Natural killer cell (primary cell): Measurements from ENCODE around the gene MANSC4. TPM values are rescaled to one million over a fixed set of nuclear protein-coding genes. Genes with fewer than 3 reads are reported as not detected.

Experiments
- ATAC-seq, 3 donors: fragments of 150-1000 bp in 2 of 3; fragments of 200-7000 bp in 1 of 3; cut with Tn5 transposase; 1 replicate in 1 of 3; 2 replicates in 2 of 3; pipeline ENCODE4 v1.10.0; 2021; ENCODE audit warnings: mild to moderate bottlenecking in 2 of 3, moderate library complexity in 2 of 3
- DNase-seq, 2 donors: peaks; one replicate each; pipeline versions ENCODE4 v3.0.0 to v3.0.0-alpha.2; 2013 to 2021; ENCODE audit warnings: mixed read lengths in 1 of 2
- H3K27ac ChIP-seq: one replicate; pipeline ENCODE4 v1.5.1; 2013; ENCODE audit warnings: mild to moderate bottlenecking, low read length
- H3K27me3 ChIP-seq: one replicate; pipeline ENCODE4 v1.6.1; 2013; ENCODE audit warnings: low read length; ENCODE audit not compliant: control insufficient read depth, insufficient read depth
- H3K36me3 ChIP-seq: one replicate; pipeline ENCODE4 v1.6.1; 2013; ENCODE audit warnings: low read length; ENCODE audit not compliant: control insufficient read depth, insufficient read depth
- H3K4me1 ChIP-seq: one replicate; pipeline ENCODE4 v1.6.1; 2013; ENCODE audit warnings: low read length; ENCODE audit not compliant: control insufficient read depth, insufficient read depth
- H3K4me3 ChIP-seq: one replicate; pipeline ENCODE4 v1.5.1; 2013; ENCODE audit warnings: low read length
- H3K9me3 ChIP-seq: one replicate; pipeline ENCODE4 v1.6.1; 2013; ENCODE audit warnings: low read length; ENCODE audit not compliant: control insufficient read depth, insufficient read depth
- H3K27ac Mint-ChIP-seq, 2 donors: one replicate each; pipeline ENCODE4 v1.8.0; 2022; ENCODE audit warnings: mild to moderate bottlenecking in 2 of 2, mixed read lengths in 2 of 2, moderate library complexity in 1 of 2
- H3K27me3 Mint-ChIP-seq, 2 donors: one replicate each; pipeline ENCODE4 v1.8.0; 2022; ENCODE audit warnings: low read depth in 2 of 2, mixed read lengths in 2 of 2
- H3K36me3 Mint-ChIP-seq: one replicate; pipeline ENCODE4 v1.8.0; 2022; ENCODE audit warnings: mixed read lengths
- H3K4me1 Mint-ChIP-seq, 2 donors: one replicate each; pipeline ENCODE4 v1.8.0; 2022; ENCODE audit warnings: mixed read lengths in 2 of 2
- H3K4me3 Mint-ChIP-seq: one replicate; pipeline ENCODE4 v1.8.0; 2022; ENCODE audit warnings: mild to moderate bottlenecking, moderate library complexity, mixed read lengths
- H3K9me3 Mint-ChIP-seq, 2 donors: one replicate each; pipeline ENCODE4 v1.8.0; 2022; ENCODE audit warnings: mixed read lengths in 2 of 2
- WGBS: methylation state at CpG from one replicate; pipeline ENCODE4 v1.1.7; 2013; ENCODE audit warnings: missing lambda C conversion rate; ENCODE audit not compliant: insufficient coverage; 5-methylcytosine and 5-hydroxymethylcytosine counted together
- intact Hi-C: fragments of 100-400 bp; cut with micrococcal nuclease; formaldehyde crosslinking; loops from one replicate; pipeline ENCODE4 v1.14.2; 2022
- total RNA-seq, 4 donors: library from RNA; stranded (reverse); fragments of 120-200 nt in 1 of 4; gene quantifications; one replicate each; pipeline versions ENCODE4 v1.2.3 to v1.2.4, GENCODE V29; 2013 to 2022
- TF ChIP-seq, protein P1 (sequence below): fragments of 200-600 bp; IDR thresholded peaks from one replicate; pipeline ENCODE4 v1.8.0; 2022; ENCODE audit warnings: antibody characterized with exemption

MANSC4 gene
- total RNA-seq, 3 donors from 2014 or later (not counting 1 experiment from before 2014, with no cell fraction given) = not detected

DNA sequence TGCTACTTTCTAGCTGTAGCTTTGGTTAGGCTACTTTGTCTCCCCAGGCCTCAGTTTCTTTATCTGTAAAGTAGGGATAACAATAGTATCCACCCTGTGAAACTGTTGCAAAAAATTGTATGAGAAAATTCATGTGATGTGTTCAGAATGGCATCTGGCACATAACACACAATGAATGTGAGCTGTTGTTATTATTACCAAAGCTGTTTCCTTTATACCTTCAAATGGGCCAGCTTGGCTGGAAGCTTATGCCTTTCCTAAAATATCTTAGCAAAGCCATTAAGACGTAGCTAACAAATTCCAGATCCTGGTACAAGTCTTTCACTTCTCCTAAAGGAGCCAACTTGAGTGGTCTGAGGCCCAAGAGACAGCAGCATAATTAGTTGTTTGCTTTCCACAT, 25.2 kb upstream of the MANSC4 start:
- ATAC-seq (no peak), DNase-seq (no peak)
- Histone ChIP-seq H3K36me3 (no peaks in the 10 kb centered on the region), H3K4me3 (no peak overlapping the region), H3K27me3 (no peaks in the 10 kb centered on the region), H3K4me1 (peaks cover 10% of the 10 kb centered on the region), H3K27ac (no peak overlapping the region), H3K9me3 (no peaks in the 10 kb centered on the region)
- intact Hi-C loops = no loop called here
- Mint-ChIP-seq H3K4me1 (peaks cover 5 to 11% of the 10 kb centered on the region in 2 donors), H3K4me3 (no peak overlapping the region), H3K9me3 (no peaks in the 10 kb centered on the region), H3K27me3 (peaks cover 0 to 5% of the 10 kb centered on the region in 2 donors), H3K27ac (no peak overlapping the region), H3K36me3 (no peaks in the 10 kb centered on the region)
- 33% methylated on average over 1 of the region's 1 CpG for WGBS
- TF ChIP-seq, protein P1, sequence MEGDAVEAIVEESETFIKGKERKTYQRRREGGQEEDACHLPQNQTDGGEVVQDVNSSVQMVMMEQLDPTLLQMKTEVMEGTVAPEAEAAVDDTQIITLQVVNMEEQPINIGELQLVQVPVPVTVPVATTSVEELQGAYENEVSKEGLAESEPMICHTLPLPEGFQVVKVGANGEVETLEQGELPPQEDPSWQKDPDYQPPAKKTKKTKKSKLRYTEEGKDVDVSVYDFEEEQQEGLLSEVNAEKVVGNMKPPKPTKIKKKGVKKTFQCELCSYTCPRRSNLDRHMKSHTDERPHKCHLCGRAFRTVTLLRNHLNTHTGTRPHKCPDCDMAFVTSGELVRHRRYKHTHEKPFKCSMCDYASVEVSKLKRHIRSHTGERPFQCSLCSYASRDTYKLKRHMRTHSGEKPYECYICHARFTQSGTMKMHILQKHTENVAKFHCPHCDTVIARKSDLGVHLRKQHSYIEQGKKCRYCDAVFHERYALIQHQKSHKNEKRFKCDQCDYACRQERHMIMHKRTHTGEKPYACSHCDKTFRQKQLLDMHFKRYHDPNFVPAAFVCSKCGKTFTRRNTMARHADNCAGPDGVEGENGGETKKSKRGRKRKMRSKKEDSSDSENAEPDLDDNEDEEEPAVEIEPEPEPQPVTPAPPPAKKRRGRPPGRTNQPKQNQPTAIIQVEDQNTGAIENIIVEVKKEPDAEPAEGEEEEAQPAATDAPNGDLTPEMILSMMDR = no peak

DNA sequence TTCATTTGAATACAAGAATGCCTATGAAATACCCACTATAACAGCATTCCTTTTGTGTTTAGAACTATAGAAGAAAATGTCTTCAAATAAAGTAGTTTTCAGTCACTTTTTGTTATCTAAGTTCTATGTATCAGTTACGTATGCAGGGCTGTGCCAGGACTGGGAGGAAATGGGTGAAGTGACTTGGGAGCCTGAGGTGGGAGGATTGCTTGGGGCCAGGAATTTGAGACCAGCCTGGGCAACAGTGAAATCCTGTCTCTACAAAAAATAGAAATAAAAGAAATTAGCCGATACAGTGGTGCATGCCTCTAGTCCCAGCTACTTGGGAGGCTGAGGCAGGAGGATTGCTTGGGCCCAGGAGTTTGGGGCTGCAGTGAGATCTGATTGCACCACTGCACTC, 22.9 kb upstream of the MANSC4 start:
- H3K36me3 Mint-ChIP-seq = no peaks in the 10 kb centered on the region
- Histone ChIP-seq H3K9me3 (no peaks in the 10 kb centered on the region), H3K36me3 (peaks cover 9% of the 10 kb centered on the region), H3K27me3 (no peaks in the 10 kb centered on the region), H3K4me1 (peaks cover 10% of the 10 kb centered on the region), H3K27ac (no peak overlapping the region), H3K4me3 (no peak overlapping the region)
- H3K4me1 Mint-ChIP-seq = peaks cover 5 to 11% of the 10 kb centered on the region in 2 donors
- H3K27ac Mint-ChIP-seq = no peak overlapping the region
- H3K9me3 Mint-ChIP-seq = no peaks in the 10 kb centered on the region
- intact Hi-C loops = no loop called here
- DNase-seq (no peak), ATAC-seq (no peak)
- 90% methylated on average over 2 of the region's 2 CpGs for WGBS
- H3K27me3 Mint-ChIP-seq = peaks cover 0 to 5% of the 10 kb centered on the region in 2 donors
- TF ChIP-seq, protein P1 = no peak
- no peak overlapping the region for H3K4me3 Mint-ChIP-seq

DNA sequence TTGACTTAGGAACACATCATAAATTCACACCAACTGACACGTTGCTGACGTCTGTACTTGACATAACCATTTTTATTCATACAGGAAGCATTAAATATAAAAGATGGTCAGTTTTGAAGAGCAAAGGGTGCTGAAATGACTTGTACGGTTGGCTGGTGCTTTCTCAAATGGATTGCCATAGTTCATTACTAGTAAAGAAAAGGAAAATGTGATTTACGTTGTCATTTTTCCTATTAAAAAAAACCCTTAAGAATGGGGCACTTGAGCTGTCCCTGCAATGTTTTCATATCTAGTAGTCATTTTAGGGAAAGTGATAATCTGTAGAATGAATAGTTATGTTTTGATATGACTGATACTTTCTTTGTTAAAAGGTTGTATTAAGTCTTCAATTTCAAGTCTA, 22.5 kb upstream of the MANSC4 start:
- peaks cover 11% of the 10 kb centered on the region for H3K36me3 ChIP-seq
- H3K27me3 ChIP-seq = no peaks in the 10 kb centered on the region
- TF ChIP-seq, protein P1 = no peak
- Mint-ChIP-seq H3K27ac (no peak overlapping the region), H3K36me3 (peaks cover 4% of the 10 kb centered on the region), H3K4me3 (no peak overlapping the region), H3K9me3 (no peaks in the 10 kb centered on the region), H3K4me1 (peaks cover 5 to 11% of the 10 kb centered on the region in 2 donors), H3K27me3 (peaks cover 0 to 5% of the 10 kb centered on the region in 2 donors)
- intact Hi-C loops = no loop called here
- H3K4me3 ChIP-seq = no peak overlapping the region
- WGBS = 100% methylated on average over 1 of the region's 4 CpGs
- no peak overlapping the region for H3K27ac ChIP-seq
- peaks cover 9% of the 10 kb centered on the region for H3K4me1 ChIP-seq
- ATAC-seq (no peak), DNase-seq (no peak)
- no peaks in the 10 kb centered on the region for H3K9me3 ChIP-seq

DNA sequence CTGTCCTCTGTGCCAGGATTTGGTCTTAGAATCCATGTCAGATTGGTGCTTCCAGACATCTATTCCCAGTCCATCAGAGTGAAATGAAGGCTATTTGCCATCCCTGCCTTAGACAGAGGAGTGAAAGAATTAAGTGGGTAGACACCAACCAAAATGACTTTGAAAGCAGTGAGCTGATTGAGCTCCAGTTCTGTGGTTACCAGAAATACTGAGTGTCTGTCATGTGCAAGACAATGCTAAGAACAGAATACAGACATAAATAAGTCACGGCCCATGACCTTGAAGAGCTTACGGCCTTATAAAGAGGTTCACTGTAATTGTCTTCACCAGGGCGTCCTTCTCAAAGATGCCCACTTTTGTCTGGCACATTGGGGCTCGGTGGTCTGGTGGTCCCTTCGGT, 21.6 kb upstream of the MANSC4 start:
- H3K36me3 Mint-ChIP-seq = peaks cover 11% of the 10 kb centered on the region
- H3K36me3 ChIP-seq = peaks cover 11% of the 10 kb centered on the region
- peaks cover 0 to under 1% of the 10 kb centered on the region in 2 donors for H3K27me3 Mint-ChIP-seq
- H3K9me3 Mint-ChIP-seq = no peaks in the 10 kb centered on the region
- no peak for ATAC-seq
- WGBS = 96% methylated on average over 5 of the region's 5 CpGs
- H3K4me1 ChIP-seq = peaks cover under 1% of the 10 kb centered on the region
- intact Hi-C loops = no loop called here
- TF ChIP-seq, protein P1 = no peak
- H3K27ac Mint-ChIP-seq = no peak overlapping the region
- no peak for DNase-seq
- no peaks in the 10 kb centered on the region for H3K27me3 ChIP-seq
- no peak overlapping the region for H3K27ac ChIP-seq
- H3K9me3 ChIP-seq = no peaks in the 10 kb centered on the region
- H3K4me3 ChIP-seq = no peak overlapping the region
- no peak overlapping the region for H3K4me3 Mint-ChIP-seq
- peaks cover 5% of the 10 kb centered on the region in 2 donors for H3K4me1 Mint-ChIP-seq
